G401 (cell line): Measurements from ENCODE around the gene USP36. TPM values are rescaled to one million over a fixed set of nuclear protein-coding genes. Genes with fewer than 3 reads are reported as not detected.
"Not testable (repeated sequence)": the region's sequence is repeated elsewhere in the genome, so short reads cannot be mapped to it uniquely, and the experiment has no call there.

Source experiments
- DNase-seq: peaks from one replicate; pipeline ENCODE4 v3.0.0-alpha.2; 2015; ENCODE audit warnings: low spot score
- in situ Hi-C: cut with HindIII; loops from 2 replicates; pipeline ENCODE4 v1.10.0; 2016; ENCODE audit warnings: low sequenced_read_pairs, mixed read lengths
- total RNA-seq: library from RNA; depleted of rRNA; stranded (reverse); fragments of >200 nt; shearing (Covaris generic); gene quantifications from 2 replicates; pipeline ENCODE4 v1.2.3, GENCODE V29; 2014

The USP36 gene
- total RNA-seq, 1 experiment from 2014 or later: 10.1 TPM

DNA sequence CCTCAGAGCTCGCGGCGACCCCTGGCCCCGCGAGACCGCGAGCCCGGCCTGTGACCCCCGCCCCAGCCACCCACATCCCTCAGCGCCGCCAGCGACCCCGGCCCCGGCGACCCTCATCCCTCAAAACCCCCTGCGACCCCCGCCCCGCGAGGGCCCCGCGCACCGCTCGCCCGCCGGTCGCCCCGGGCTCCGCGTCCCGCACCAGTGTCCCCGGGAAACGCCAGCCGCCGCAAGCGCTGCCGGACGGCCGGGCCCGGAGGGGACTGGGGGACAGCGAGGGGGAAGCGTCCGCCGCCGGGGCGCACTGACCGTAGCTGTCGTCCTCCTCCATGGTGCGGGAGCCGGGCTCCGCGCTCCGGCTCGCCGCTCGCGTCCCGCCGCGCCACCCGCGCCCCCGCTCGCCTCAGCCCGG is 58.7 kb downstream of the USP36 start, which contains the start of gene CYTH1:
TSS of gene CYTH1 (minus strand) at position 381 of the 412 bp plus-strand sequence. CDS start at position 331, 50 bp downstream.
- in situ Hi-C loops: no loop called here

GRCh38 chr17:78781104-78781892 is 59.3 kb downstream of the USP36 start:
- no peak for DNase-seq
- in situ Hi-C loops: no loop called here

More for the DNA sequence above, 58.7 kb downstream of the USP36 start, which contains the start of gene CYTH1:
- no peak for DNase-seq

- no peak for DNase-seq
- in situ Hi-C loops: no loop called here
Measured at GRCh38 chr17:78780335-78780734, 60.3 kb downstream of the USP36 start.

GRCh38 chr17:78779850-78780249 is 60.8 kb downstream of the USP36 start:
- DNase-seq: no peak
- in situ Hi-C loops: no loop called here

DNA sequence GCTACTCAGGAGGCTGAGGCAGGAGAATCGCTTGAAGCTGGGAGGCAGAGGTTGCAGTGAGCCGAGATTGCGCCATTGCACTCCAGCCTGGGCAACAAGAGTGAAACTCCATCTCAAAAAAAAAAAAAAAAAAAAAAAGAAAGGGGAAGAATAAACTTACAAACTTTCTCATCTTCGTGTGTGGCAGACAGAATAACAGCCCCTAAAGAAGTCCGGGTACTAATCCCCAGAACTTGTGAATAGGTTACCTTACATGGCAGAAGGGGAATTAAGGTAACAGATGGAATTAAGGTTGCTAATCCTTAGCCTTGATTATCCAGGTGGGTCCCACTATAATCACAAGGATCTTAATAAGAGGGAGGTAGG is 61.3 kb downstream of the USP36 start:
- in situ Hi-C loops, DNase-seq: not testable (repeated sequence)

GRCh38 chr17:78777881-78778280 is 62.7 kb downstream of the USP36 start:
- in situ Hi-C loops: no loop called here
- DNase-seq: no peak

GRCh38 chr17:78774956-78775571 is 65.5 kb downstream of the USP36 start:
- no peak for DNase-seq
- in situ Hi-C loops: no loop called here

GRCh38 chr17:78774453-78774852 is 66.2 kb downstream of the USP36 start:
- in situ Hi-C loops: no loop called here
- no peak for DNase-seq

DNA sequence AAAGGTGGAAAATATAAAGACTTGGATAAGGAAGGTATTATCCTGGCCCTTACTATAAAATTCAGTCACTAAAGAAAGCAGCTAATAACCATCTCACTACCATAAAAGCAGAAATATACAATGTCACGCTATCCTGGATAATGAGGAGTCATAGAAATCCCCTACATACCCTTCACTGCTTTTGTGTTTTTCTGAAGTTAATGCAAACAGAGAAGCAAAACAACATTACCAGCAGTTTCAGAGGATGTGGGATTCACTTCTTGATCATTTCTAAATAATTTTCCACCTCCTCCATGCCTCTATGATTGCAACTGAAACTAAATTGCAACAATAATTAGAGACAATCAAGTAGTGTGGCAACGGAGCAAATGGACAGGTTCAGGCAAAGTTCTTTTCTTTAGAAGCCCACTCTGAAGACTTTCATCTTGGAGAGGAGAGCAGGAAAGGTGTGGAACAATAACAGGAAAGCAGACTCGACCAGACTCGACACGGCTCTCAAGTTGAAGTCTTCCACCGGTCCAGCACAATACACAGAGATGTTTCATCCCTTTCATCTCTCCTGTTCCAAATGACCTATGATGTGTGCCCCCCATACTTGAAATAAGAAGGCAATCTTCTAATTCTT is 68.7 kb downstream of the USP36 start:
- in situ Hi-C loops: no loop called here
- no peak for DNase-seq

DNA sequence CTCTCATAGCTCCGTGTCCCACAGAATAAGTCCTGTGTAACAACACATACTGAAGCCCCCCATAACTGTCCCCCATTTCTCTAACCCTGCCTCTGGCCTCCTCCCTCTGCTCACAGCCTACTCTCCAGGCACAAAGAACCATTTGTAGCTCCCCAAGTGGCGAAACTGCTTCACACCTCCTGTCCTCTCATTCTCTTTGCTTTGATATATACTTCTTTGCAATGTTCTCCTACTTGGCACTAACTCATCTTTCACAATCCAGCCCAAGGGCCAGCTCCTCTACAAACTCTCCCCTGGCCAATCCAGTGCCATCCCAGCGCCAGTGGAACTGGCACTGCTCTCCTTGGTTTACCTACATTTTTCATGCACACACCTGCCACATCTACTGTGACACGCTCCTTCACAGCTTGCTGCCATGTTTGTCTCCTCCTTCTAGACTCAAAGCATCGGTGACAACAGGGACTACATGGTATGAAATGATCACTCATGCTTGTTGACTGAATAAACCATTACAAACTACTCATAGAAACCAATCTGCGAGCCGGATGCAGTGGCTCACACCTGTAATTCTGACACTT is 71.3 kb downstream of the USP36 start:
- DNase-seq: no peak
- in situ Hi-C loops: no loop called here

DNA sequence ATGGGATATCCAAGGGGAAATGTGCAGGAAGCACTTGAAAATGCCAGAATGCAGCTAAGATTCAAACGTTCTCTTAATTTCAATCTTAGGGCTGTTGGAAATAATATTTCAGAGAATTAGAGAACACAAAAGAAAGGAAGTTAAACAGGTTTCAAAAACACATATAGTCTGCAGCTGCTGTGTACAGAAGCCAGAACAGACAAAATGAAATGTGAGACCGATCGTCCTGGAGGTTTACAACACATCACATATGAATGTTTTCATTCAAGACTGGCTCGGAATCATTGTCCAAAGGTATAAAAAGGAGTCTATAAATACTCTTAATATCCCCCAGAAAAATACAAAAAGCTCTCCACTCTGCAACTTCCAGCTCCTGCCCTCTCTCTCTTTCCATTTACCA is 72.8 kb downstream of the USP36 start:
- in situ Hi-C loops: no loop called here

GRCh38 chr17:78766743-78767294 is 73.8 kb downstream of the USP36 start:
- DNase-seq: no peak
- in situ Hi-C loops: no loop called here

More for the DNA sequence above, 72.8 kb downstream of the USP36 start:
- DNase-seq: no peak

GRCh38 chr17:78766225-78766624 is 74.4 kb downstream of the USP36 start:
- DNase-seq: no peak
- in situ Hi-C loops: no loop called here

GRCh38 chr17:78765821-78766220 is 74.8 kb downstream of the USP36 start:
- DNase-seq: no peak
- in situ Hi-C loops: no loop called here

DNA sequence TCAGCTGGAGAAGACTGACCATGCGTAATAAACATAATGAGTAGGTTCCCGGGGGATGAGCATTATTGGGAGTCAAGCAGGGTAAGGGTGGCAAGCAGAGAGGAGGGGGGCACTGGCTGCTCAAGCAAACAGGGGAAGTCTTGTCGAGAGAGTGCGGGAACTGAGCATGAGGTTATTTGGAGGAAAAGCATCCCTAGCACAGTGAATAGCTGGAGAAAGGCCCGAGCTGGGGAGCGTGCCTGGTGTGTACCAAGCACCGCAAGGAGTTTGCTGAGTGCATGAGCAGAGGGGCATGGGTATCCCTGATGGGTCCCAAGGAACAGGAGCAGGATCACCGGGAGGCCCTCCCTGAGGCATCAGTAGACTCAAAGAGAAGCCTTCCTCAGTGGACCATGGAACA is 75.7 kb downstream of the USP36 start:
- in situ Hi-C loops: no loop called here
- DNase-seq: no peak

- DNase-seq: no peak
- in situ Hi-C loops: no loop called here
Measured at GRCh38 chr17:78763561-78763960, 77.1 kb downstream of the USP36 start.

- DNase-seq: no peak
- in situ Hi-C loops: no loop called here
Measured at GRCh38 chr17:78761789-78762406, 78.7 kb downstream of the USP36 start.

DNA sequence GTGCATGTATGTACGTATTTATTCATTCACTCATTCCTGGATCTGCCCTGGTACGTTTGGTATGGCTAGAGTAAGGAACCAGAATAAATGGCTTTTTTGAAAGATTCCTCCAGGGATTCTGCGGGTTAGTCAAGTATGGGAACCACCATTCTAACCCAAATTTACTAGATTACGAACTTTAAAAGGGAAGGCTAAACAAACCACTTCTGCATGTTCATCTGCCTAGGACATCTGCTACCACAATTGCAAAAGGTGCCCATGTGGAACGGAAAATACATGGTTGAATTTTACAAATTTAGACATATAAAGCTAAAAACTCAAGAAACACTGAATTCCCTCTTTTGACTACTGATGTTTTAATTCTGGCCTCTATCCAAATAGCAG is 80.7 kb downstream of the USP36 start:
- in situ Hi-C loops: no loop called here
- no peak for DNase-seq

GRCh38 chr17:78759203-78759968 is 81.2 kb downstream of the USP36 start:
- in situ Hi-C loops: no loop called here
- no peak for DNase-seq
